Measurements from ENCODE around the gene FGF2. TPM values are rescaled to one million over a fixed set of nuclear protein-coding genes. Genes with fewer than 3 reads are reported as not detected.
A peak's percentile ranks its signal among the peaks of the same experiment; 100 is the strongest.

FGF2 gene
- total RNA-seq (2021) (115 to 134 TPM (median 127 TPM) in 3 replicates), Bru-seq, nascent RNA (percentile 99 among the genes with signal in this experiment)
- long read RNA-seq, experiment 1, full-length matches to known transcripts, result 202 of 346 reads
- long read RNA-seq, experiment 1, partial matches to known transcripts, result 99 of 346 reads
- long read RNA-seq, experiment 1, other reads (novel, unspliced or antisense), result 45 of 346 reads
- long read RNA-seq, experiment 2, full-length matches to known transcripts, result 65 of 144 reads
- long read RNA-seq, experiment 2, partial matches to known transcripts, result 64 of 144 reads
- long read RNA-seq, experiment 2, other reads (novel, unspliced or antisense), result 15 of 144 reads
- long read RNA-seq, experiment 3, full-length matches to known transcripts, result 1 of 5 reads
- long read RNA-seq, experiment 3, partial matches to known transcripts, result 1 of 5 reads
- long read RNA-seq, experiment 3, other reads (novel, unspliced or antisense), result 3 of 5 reads

DNA sequence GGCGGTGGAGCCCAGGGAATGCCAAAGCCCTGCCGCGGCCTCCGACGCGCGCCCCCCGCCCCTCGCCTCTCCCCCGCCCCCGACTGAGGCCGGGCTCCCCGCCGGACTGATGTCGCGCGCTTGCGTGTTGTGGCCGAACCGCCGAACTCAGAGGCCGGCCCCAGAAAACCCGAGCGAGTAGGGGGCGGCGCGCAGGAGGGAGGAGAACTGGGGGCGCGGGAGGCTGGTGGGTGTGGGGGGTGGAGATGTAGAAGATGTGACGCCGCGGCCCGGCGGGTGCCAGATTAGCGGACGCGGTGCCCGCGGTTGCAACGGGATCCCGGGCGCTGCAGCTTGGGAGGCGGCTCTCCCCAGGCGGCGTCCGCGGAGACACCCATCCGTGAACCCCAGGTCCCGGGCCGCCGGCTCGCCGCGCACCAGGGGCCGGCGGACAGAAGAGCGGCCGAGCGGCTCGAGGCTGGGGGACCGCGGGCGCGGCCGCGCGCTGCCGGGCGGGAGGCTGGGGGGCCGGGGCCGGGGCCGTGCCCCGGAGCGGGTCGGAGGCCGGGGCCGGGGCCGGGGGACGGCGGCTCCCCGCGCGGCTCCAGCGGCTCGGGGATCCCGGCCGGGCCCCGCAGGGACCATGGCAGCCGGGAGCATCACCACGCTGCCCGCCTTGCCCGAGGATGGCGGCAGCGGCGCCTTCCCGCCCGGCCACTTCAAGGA, at the start of gene FGF2:
TSS of gene FGF2 (plus strand) at position 279 of the 705 bp plus-strand sequence. CDS start at position 623, 344 bp downstream.
- CTCF ChIA-PET, result interaction anchor here (1.7 kb wide), 1 partner anchor 30 kb away, joined by 6 read pairs; no protein-coding TSS in a partner anchor
- H3K27ac Mint-ChIP-seq, result peak within 1 kb of the TSS; percentile 97
- peaks cover 28% of the 10 kb centered on the region for H3K36me3 Mint-ChIP-seq
- POLR2A ChIA-PET, result interaction anchor here (2.3 to 3.0 kb wide), 3 partner anchors 30 to 94 kb away, joined by 10 to 23 read pairs (median 20); partner anchors contain the start of gene BBS12
- H3K4me3 Mint-ChIP-seq, result peak within 1 kb of the TSS; percentile 80
- peaks cover 46% of the 10 kb centered on the region for H3K4me1 Mint-ChIP-seq
- no peaks in the 10 kb centered on the region for H3K27me3 Mint-ChIP-seq (ENCODE audit: low read depth)
- peak; percentile 47 for ATAC-seq
- peak; percentile 78 for DNase-seq (ENCODE audit: low spot score)
- H3K9me3 Mint-ChIP-seq, result no peaks in the 10 kb centered on the region
- TF ChIP-seq ZNF232 (CRISPR knock-in tag; IDR thresholded peaks at IDR 0.05), result no peak
- TF ChIP-seq, protein P1, sequence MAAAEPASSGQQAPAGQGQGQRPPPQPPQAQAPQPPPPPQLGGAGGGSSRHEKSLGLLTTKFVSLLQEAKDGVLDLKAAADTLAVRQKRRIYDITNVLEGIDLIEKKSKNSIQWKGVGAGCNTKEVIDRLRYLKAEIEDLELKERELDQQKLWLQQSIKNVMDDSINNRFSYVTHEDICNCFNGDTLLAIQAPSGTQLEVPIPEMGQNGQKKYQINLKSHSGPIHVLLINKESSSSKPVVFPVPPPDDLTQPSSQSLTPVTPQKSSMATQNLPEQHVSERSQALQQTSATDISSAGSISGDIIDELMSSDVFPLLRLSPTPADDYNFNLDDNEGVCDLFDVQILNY (CRISPR knock-in tag; IDR thresholded peaks at IDR 0.05), result 0 out of 2 replicates have a peak, but pooled peaks have one; percentile 19
- TF ChIP-seq NR3C1 (CRISPR knock-in tag; conservative IDR thresholded peaks at IDR 0.05; ENCODE audit: low read depth), result no peak
- TF ChIP-seq JAZF1 (CRISPR knock-in tag; IDR thresholded peaks at IDR 0.05), result no peak
- TF ChIP-seq ZBTB21 (CRISPR knock-in tag; IDR thresholded peaks at IDR 0.05; ENCODE audit: borderline replicate concordance), result peak; percentile 33; the same call in 1 of the 2 replicates
- TF ChIP-seq, protein P2, sequence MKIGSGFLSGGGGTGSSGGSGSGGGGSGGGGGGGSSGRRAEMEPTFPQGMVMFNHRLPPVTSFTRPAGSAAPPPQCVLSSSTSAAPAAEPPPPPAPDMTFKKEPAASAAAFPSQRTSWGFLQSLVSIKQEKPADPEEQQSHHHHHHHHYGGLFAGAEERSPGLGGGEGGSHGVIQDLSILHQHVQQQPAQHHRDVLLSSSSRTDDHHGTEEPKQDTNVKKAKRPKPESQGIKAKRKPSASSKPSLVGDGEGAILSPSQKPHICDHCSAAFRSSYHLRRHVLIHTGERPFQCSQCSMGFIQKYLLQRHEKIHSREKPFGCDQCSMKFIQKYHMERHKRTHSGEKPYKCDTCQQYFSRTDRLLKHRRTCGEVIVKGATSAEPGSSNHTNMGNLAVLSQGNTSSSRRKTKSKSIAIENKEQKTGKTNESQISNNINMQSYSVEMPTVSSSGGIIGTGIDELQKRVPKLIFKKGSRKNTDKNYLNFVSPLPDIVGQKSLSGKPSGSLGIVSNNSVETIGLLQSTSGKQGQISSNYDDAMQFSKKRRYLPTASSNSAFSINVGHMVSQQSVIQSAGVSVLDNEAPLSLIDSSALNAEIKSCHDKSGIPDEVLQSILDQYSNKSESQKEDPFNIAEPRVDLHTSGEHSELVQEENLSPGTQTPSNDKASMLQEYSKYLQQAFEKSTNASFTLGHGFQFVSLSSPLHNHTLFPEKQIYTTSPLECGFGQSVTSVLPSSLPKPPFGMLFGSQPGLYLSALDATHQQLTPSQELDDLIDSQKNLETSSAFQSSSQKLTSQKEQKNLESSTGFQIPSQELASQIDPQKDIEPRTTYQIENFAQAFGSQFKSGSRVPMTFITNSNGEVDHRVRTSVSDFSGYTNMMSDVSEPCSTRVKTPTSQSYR (CRISPR knock-in tag; IDR thresholded peaks at IDR 0.05), result no peak
- TF ChIP-seq ZNF317 (CRISPR knock-in tag; IDR thresholded peaks at IDR 0.05; ENCODE audit: borderline replicate concordance, low read depth), result no peak
- TF ChIP-seq, protein P3, sequence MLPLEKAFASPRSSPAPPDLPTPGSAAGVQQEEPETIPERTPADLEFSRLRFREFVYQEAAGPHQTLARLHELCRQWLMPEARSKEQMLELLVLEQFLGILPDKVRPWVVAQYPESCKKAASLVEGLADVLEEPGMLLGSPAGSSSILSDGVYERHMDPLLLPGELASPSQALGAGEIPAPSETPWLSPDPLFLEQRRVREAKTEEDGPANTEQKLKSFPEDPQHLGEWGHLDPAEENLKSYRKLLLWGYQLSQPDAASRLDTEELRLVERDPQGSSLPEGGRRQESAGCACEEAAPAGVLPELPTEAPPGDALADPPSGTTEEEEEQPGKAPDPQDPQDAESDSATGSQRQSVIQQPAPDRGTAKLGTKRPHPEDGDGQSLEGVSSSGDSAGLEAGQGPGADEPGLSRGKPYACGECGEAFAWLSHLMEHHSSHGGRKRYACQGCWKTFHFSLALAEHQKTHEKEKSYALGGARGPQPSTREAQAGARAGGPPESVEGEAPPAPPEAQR (CRISPR knock-in tag; IDR thresholded peaks at IDR 0.05), result no peak
- TF ChIP-seq, protein P4, sequence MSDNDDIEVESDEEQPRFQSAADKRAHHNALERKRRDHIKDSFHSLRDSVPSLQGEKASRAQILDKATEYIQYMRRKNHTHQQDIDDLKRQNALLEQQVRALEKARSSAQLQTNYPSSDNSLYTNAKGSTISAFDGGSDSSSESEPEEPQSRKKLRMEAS (CRISPR knock-in tag; IDR thresholded peaks at IDR 0.05), result no peak
- TF ChIP-seq, protein P5, sequence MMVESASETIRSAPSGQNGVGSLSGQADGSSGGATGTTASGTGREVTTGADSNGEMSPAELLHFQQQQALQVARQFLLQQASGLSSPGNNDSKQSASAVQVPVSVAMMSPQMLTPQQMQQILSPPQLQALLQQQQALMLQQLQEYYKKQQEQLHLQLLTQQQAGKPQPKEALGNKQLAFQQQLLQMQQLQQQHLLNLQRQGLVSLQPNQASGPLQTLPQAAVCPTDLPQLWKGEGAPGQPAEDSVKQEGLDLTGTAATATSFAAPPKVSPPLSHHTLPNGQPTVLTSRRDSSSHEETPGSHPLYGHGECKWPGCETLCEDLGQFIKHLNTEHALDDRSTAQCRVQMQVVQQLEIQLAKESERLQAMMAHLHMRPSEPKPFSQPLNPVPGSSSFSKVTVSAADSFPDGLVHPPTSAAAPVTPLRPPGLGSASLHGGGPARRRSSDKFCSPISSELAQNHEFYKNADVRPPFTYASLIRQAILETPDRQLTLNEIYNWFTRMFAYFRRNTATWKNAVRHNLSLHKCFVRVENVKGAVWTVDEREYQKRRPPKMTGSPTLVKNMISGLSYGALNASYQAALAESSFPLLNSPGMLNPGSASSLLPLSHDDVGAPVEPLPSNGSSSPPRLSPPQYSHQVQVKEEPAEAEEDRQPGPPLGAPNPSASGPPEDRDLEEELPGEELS (CRISPR knock-in tag; IDR thresholded peaks at IDR 0.05), result no peak
- TF ChIP-seq JUN (CRISPR knock-in tag; IDR thresholded peaks at IDR 0.05), result no peak
- TF ChIP-seq, protein P6, sequence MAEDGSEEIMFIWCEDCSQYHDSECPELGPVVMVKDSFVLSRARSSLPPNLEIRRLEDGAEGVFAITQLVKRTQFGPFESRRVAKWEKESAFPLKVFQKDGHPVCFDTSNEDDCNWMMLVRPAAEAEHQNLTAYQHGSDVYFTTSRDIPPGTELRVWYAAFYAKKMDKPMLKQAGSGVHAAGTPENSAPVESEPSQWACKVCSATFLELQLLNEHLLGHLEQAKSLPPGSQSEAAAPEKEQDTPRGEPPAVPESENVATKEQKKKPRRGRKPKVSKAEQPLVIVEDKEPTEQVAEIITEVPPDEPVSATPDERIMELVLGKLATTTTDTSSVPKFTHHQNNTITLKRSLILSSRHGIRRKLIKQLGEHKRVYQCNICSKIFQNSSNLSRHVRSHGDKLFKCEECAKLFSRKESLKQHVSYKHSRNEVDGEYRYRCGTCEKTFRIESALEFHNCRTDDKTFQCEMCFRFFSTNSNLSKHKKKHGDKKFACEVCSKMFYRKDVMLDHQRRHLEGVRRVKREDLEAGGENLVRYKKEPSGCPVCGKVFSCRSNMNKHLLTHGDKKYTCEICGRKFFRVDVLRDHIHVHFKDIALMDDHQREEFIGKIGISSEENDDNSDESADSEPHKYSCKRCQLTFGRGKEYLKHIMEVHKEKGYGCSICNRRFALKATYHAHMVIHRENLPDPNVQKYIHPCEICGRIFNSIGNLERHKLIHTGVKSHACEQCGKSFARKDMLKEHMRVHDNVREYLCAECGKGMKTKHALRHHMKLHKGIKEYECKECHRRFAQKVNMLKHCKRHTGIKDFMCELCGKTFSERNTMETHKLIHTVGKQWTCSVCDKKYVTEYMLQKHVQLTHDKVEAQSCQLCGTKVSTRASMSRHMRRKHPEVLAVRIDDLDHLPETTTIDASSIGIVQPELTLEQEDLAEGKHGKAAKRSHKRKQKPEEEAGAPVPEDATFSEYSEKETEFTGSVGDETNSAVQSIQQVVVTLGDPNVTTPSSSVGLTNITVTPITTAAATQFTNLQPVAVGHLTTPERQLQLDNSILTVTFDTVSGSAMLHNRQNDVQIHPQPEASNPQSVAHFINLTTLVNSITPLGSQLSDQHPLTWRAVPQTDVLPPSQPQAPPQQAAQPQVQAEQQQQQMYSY (CRISPR knock-in tag; IDR thresholded peaks at IDR 0.05), result no peak; the same call in 1 of the 2 replicates
- TF ChIP-seq MXD4 (CRISPR knock-in tag; IDR thresholded peaks at IDR 0.05; ENCODE audit: borderline replicate concordance), result no peak
- TF ChIP-seq MYBL2 (CRISPR knock-in tag; IDR thresholded peaks at IDR 0.05), result peak; percentile 33; the same call in 1 of the 2 replicates
- 0 out of 2 replicates have a peak, but pooled peaks have one; percentile 33 for TF ChIP-seq SMAD3 (CRISPR knock-in tag; IDR thresholded peaks at IDR 0.05; ENCODE audit: borderline replicate concordance)
- no peak for TF ChIP-seq TEAD1 (CRISPR knock-in tag; IDR thresholded peaks at IDR 0.05)
- TF ChIP-seq, protein P7, sequence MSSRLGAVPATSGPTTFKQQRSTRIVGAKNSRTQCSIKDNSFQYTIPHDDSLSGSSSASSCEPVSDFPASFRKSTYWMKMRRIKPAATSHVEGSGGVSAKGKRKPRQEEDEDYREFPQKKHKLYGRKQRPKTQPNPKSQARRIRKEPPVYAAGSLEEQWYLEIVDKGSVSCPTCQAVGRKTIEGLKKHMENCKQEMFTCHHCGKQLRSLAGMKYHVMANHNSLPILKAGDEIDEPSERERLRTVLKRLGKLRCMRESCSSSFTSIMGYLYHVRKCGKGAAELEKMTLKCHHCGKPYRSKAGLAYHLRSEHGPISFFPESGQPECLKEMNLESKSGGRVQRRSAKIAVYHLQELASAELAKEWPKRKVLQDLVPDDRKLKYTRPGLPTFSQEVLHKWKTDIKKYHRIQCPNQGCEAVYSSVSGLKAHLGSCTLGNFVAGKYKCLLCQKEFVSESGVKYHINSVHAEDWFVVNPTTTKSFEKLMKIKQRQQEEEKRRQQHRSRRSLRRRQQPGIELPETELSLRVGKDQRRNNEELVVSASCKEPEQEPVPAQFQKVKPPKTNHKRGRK (CRISPR knock-in tag; IDR thresholded peaks at IDR 0.05; ENCODE audit: borderline replicate concordance), result no peak
